BJ (cell line): ENCODE data around the gene SLC22A23. TPM values are rescaled to one million over a fixed set of nuclear protein-coding genes. Genes with fewer than 3 reads are reported as not detected.

Experiments used
- CTCF ChIA-PET: fragments of 350-600 bp; formaldehyde crosslinking; extraction: SDS; loops from one replicate; lab custom pipeline; 2021; ENCODE audit warnings: antibody characterized with exemption, inconsistent platforms; lab: Yijun Ruan, JAX
- POLR2A ChIA-PET: fragments of 300-600 bp; sonication (Branson Sonifier 250); formaldehyde crosslinking; extraction: SDS; loops from one replicate; lab custom pipeline; 2021; ENCODE audit warnings: antibody characterized with exemption; lab: Charles Lee
- DNase-seq: peaks from one replicate; pipeline ENCODE4 v3.0.0-alpha.2; 2011; ENCODE audit warnings: low read depth
- H3K27me3 ChIP-seq: 2 replicates; pipeline ENCODE4 v1.6.0; 2011; ENCODE audit warnings: low read length; ENCODE audit not compliant: control insufficient read depth, insufficient read depth
- H3K36me3 ChIP-seq: 2 replicates; pipeline ENCODE4 v1.5.1; 2011; ENCODE audit warnings: low read length; ENCODE audit not compliant: control insufficient read depth, insufficient read depth
- H3K4me3 ChIP-seq: 2 replicates; pipeline ENCODE4 v1.5.1; 2011; ENCODE audit warnings: low read depth, mild to moderate bottlenecking, control low read depth, low read length
- CTCF ChIP-seq: IDR thresholded peaks from 2 replicates; pipeline ENCODE4 v1.5.1; 2011; ENCODE audit warnings: low read depth, mild to moderate bottlenecking, control low read depth, inconsistent platforms, low read length, moderate library complexity; ENCODE audit not compliant: insufficient read depth
- polyA plus RNA-seq: library from polyadenylated mRNA; depleted of rRNA; stranded (reverse); fragments of >200 nt; gene quantifications from 2 replicates; pipeline ENCODE4 v1.2.3, GENCODE V29; 2011

SLC22A23 gene
- polyA plus RNA-seq, 1 experiment, result 0.44 TPM

GRCh38 chr6:3236005-3236404, 220.8 kb downstream of the SLC22A23 start:
- no peaks in the 10 kb centered on the region for H3K36me3 ChIP-seq
- H3K4me3 ChIP-seq, result no peak overlapping the region
- no peak for DNase-seq
- POLR2A ChIA-PET, result no interaction called here
- no peak for TF ChIP-seq CTCF
- peaks cover 19% of the 10 kb centered on the region for H3K27me3 ChIP-seq
- CTCF ChIA-PET, result interaction anchor here (1.0 kb wide), 1 partner anchor 27 kb away, joined by 3 read pairs; no protein-coding TSS in a partner anchor

DNA sequence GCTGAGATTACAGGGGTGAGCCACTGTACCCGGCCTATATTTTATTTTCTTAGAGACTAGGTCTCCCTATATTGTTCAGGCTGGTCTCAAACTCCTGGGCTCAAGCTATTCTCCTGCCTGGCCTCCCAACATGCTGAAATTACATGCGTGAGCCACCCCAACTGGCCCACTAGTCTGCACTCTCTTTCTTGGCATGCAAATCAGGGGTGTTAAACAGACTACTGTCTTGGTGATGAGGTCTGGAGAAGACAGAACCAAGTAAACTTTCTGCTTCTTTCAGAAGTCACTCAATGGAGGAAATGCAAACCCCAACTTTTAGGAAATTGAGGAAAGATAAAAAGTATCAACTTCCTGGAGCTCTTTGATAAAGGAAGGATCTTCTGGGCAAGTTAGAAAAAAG, 221.4 kb downstream of the SLC22A23 start:
- Histone ChIP-seq H3K4me3 (no peak overlapping the region), H3K27me3 (peaks cover 17% of the 10 kb centered on the region), H3K36me3 (no peaks in the 10 kb centered on the region)
- TF ChIP-seq CTCF, result no peak
- POLR2A ChIA-PET, result no interaction called here
- DNase-seq, result no peak
- CTCF ChIA-PET, result interaction anchor here (1.0 kb wide), 1 partner anchor 26 kb away, joined by 3 read pairs; no protein-coding TSS in a partner anchor

- POLR2A ChIA-PET, result interaction anchor here (0.6 kb wide), 1 partner anchor 71 kb away, joined by 6 read pairs; no protein-coding TSS in a partner anchor
- CTCF ChIA-PET, result no interaction called here
- Histone ChIP-seq H3K36me3 (no peaks in the 10 kb centered on the region), H3K27me3 (peaks cover 27% of the 10 kb centered on the region), H3K4me3 (no peak overlapping the region)
- TF ChIP-seq CTCF, result no peak
- no peak for DNase-seq
Observed at GRCh38 chr6:3233904-3234303, 222.9 kb downstream of the SLC22A23 start.

DNA sequence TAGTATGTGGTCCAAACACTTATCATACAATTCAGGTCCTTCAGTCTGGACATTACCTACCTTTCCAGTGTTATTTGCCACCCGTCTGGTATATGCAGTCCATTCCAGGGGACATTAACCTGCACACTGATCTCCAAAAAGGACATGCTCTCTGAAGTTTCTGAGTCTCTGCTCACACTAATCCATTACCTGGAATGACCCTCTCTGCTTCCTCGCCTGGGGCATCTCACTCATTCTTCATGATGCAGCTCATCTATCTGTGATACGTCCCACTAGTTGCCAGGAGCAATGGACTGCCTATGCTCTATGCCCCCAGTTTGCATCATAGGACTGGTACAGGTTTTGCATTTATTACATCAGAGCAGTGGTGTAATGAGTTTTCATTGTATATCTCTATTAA, 223.5 kb downstream of the SLC22A23 start:
- CTCF ChIA-PET, result no interaction called here

More for the DNA sequence above, 223.5 kb downstream of the SLC22A23 start:
- H3K4me3 ChIP-seq, result no peak overlapping the region
- no peaks in the 10 kb centered on the region for H3K36me3 ChIP-seq
- H3K27me3 ChIP-seq, result peaks cover 31% of the 10 kb centered on the region
- TF ChIP-seq CTCF, result no peak
- POLR2A ChIA-PET, result interaction anchor here (0.6 kb wide), 1 partner anchor 71 kb away, joined by 6 read pairs; no protein-coding TSS in a partner anchor
- DNase-seq, result no peak
